HFF-Myc (cell line): Measurements from ENCODE around the gene UBR3.
"Not testable (repeated sequence)": the region's sequence is repeated elsewhere in the genome, so short reads cannot be mapped to it uniquely, and the experiment has no call there.

ENCODE experiments used
- DNase-seq: peaks from one replicate; pipeline ENCODE4 v3.0.0-alpha.2; 2011; ENCODE audit warnings: low read depth; ENCODE audit errors: extremely low read depth
- H3K4me3 ChIP-seq: replicated peaks from 2 replicates; pipeline ENCODE4 v1.5.1; 2011; ENCODE audit warnings: low read depth, mild to moderate bottlenecking, control low read depth, low read length
- TF ChIP-seq, protein P1 (sequence below): IDR thresholded peaks from 2 replicates; pipeline ENCODE4 v1.5.1; 2012; ENCODE audit warnings: mild to moderate bottlenecking, low read depth, low read length, control low read depth; ENCODE audit errors: missing control alignments

UBR3 gene

DNA sequence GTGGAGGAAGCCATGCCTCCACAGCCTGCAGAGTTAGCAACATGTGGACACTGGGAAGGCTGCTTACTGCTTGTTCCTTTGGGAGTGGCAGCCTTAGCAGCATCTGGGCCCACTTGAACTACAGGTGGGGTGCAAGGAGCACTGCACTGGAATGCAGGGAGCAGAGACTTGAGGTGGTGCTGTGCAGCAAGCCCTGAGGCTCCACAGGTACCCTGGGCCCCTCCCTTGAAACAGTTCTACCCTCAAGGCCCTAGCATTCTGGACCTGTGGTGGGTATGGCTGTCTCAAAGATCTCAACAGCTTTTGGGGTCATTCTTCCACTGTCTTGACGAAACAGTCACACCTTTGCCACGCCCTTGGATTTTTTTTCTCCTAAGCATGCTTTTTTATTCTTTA lies 13.5 kb downstream of the UBR3 start:
- TF ChIP-seq, protein P1, sequence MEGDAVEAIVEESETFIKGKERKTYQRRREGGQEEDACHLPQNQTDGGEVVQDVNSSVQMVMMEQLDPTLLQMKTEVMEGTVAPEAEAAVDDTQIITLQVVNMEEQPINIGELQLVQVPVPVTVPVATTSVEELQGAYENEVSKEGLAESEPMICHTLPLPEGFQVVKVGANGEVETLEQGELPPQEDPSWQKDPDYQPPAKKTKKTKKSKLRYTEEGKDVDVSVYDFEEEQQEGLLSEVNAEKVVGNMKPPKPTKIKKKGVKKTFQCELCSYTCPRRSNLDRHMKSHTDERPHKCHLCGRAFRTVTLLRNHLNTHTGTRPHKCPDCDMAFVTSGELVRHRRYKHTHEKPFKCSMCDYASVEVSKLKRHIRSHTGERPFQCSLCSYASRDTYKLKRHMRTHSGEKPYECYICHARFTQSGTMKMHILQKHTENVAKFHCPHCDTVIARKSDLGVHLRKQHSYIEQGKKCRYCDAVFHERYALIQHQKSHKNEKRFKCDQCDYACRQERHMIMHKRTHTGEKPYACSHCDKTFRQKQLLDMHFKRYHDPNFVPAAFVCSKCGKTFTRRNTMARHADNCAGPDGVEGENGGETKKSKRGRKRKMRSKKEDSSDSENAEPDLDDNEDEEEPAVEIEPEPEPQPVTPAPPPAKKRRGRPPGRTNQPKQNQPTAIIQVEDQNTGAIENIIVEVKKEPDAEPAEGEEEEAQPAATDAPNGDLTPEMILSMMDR, result no peak
- DNase-seq, result no peak
- H3K4me3 ChIP-seq, result no peak overlapping the region

DNA sequence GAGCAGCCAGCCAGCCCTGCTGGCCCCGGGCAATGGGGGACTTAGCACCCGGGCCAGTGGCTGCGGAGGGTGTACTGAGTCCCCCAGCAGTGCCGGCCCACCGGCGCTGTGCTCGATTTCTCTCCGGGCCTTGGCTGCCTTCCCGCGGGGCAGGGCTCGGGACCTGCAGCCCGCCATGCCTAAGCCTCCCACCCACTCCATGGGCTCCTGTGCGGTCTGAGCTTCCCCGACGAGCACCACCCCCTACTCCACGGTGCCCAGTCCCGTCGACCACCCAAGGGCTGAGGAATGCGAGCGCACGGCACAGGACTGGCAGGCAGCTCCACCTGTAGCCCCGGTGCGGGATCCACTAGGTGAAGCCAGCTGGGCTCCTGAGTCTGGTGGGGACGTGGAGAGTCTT lies 14.4 kb downstream of the UBR3 start:
- not testable (repeated sequence) for H3K4me3 ChIP-seq, DNase-seq

DNA sequence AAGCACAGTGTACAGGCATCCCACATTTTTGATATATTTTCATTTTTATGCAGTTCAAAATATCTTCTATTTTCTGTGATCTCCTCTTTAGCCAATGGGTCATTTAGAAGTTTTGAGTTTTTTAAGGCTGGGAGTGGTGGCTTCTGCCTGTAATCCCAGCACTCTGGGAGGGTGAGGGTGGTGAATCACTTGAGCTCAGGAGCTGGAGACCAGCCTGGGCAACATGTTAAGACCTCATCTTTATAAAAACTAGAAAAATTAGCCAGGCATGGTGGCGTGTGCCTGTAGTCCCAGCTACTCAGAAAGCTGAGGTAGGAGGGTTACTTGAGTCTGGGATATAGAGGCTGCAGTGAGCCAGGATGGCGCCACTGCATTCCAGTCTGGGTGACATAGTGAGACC lies 17.8 kb downstream of the UBR3 start:
- TF ChIP-seq, protein P1, result no peak
- no peak for DNase-seq
- no peak overlapping the region for H3K4me3 ChIP-seq

DNA sequence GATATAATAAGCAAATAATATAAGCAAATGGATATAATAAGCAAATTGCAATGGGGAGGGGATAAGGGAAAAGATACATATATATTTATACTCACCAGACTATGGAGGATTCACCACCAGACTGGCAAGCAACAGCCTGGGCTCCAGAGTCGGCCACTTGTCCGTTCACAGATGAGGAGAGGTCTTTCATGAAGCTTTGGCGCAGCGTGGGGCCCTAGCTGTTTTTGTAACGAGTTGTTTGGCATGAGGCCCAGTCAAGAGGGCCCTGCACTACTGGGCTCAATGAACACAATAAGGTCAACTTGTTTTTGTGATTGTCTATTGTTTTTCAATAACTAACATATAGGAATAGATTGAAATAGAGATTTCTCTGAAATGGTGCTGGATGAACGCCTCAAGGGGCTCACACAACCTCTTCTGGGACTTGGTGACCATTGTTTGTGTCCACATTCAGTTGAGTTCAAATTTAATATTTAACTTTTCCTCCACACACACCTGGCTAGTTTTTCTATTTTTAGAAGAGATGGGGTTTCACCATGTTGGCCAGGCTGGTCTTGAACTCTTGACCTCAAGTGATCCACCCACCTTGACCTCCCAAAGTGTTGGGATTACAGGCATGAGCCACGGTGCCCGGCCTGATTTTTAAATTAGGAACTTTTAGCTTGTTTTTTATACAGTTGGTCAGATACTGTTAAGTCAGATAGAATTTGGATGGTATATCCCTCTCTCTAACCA lies 21.9 kb downstream of the UBR3 start:
- not testable (repeated sequence) for DNase-seq

DNA sequence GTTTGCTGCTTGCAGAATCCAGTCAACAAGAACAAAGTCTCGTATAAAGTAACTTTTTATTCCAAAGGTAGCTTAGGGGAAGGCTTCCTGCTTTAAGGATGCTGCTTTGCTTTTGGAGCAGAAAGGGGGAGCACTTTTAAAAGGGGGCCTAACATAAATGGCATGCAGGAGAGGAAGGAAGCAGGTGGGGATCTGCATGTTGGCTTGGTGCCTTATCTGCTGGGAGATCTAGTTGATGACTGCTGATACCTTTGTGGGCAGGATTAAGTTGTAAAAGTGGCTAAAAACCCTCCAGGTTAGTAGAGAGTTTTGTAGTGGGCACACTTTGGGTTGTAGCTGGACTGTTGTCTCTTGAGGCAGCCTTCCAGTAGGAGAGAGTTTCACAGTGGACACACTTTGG lies 22.5 kb downstream of the UBR3 start:
- no peak for DNase-seq
- TF ChIP-seq, protein P1, result no peak
- no peak overlapping the region for H3K4me3 ChIP-seq

More for the DNA sequence above, 21.9 kb downstream of the UBR3 start:
- H3K4me3 ChIP-seq, result not testable (repeated sequence)

DNA sequence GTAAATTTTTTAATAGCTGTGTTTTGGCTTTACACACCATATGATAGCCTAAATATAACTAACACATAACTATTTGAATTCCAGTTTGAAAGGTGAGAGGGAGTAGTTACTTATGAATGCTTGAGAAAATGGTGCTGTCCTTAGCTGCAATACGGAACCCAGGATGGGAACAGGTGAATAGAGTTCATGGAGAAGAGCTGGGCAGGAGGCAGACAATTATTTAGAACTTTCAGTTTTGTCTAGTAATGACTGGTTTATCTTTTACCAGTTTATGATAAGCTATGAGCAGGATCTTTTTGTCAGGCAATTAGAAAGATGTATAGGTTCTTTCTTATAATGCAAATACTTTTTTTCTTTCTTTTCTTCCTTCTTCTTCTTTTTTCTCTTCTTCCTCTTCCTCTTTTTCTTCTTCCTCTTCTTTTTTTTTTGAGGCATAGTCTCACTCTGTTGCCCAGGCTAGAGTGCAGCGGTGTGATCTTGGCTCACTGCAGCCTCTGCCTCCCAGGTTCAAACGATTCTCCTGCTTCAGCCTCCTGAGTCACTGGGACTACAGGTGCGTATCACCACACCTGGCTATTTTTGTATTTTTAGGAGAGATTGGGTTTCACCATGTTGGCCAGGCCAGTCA lies 25.9 kb downstream of the UBR3 start:
- no peak for DNase-seq
- TF ChIP-seq, protein P1, result no peak
- no peak overlapping the region for H3K4me3 ChIP-seq

DNA sequence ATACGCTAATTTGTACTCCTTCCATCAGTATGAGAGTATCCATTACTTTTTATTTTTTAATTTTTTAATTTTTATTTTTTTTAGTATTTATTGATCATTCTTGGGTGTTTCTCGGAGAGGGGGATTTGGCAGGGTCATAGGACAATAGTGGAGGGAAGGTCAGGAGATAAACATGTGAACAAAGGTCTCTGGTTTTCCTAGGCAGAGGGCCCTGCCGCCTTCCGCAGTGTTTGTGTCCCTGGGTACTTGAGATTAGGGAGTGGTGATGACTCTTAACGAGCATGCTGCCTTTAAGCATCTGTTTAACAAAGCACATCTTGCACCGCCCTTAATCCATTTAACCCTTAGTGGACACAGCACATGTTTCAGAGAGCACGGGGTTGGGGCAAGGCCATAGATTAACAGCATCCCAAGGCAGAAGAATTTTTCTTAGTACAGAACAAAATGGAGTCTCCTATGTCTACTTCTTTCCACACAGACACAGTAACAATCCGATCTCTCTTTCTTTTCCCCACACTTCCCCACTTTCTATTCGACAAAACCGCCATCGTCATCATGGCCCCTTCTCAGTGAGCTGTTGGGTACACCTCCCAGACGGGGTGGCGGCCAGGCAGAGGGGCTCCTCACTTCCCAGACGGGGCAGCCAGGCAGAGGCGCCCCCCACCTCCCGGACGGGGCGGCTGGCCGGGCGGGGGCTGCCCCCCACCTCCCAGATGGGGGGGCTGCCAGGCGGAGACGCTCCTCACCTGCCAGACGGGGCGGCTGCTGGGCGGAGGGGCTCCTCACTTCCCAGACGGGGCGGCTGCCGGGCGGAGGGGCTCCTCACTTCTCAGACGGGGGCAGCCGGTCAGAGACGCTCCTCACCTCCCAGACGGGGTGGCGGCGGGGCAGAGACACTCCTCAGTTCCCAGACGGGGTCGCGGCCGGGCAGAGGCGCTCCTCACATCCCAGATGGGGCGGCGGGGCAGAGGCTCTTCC lies 28.3 kb downstream of the UBR3 start:
- not testable (repeated sequence) for H3K4me3 ChIP-seq, DNase-seq

DNA sequence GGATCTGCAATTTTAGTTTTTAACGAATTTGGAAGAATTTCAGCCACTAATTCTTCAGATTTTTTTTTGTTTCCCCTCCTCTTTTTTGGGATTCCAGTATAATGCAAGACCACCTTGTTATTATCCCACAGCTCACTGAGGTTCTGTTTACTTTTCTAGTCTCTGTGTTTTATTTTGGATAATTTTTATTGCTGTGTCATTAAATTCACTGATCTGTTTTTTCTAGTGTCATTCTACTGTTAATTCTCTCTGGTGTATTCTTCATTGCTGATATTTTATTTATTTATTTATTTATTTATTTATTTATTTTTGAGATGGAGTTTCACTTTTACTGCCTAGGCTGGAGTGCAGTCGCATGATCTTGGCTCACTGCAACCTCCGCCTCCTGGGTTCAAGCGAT lies 32.2 kb downstream of the UBR3 start:
- TF ChIP-seq, protein P1, result no peak
- DNase-seq, result no peak

More for the DNA sequence above, 32.2 kb downstream of the UBR3 start:
- H3K4me3 ChIP-seq, result no peak overlapping the region
